Thymus (tissue), 11 donors: ENCODE measurements around the gene SOBP. TPM values are rescaled to one million over a fixed set of nuclear protein-coding genes. Genes with fewer than 3 reads are reported as not detected.

ENCODE experiments used
- DNase-seq, 9 donors: peaks; one replicate each; pipeline ENCODE4 v3.0.0-alpha.2; 2013; ENCODE audit warnings: low spot score in 9 of 9, low read depth in 6 of 9, missing footprints in 1 of 9
- H3K27ac ChIP-seq, 2 donors: one replicate each; pipeline ENCODE4 v1.5.1; 2013; ENCODE audit warnings: control low read depth in 1 of 2, low read depth in 1 of 2, low read length in 1 of 2, mild to moderate bottlenecking in 1 of 2, moderate library complexity in 1 of 2
- H3K27me3 ChIP-seq, 2 donors: one replicate each; pipeline ENCODE4 v1.5.1; 2013; ENCODE audit warnings: low read length in 1 of 2; ENCODE audit not compliant: control insufficient read depth in 2 of 2, insufficient read depth in 1 of 2
- H3K36me3 ChIP-seq, 2 donors: one replicate each; pipeline ENCODE4 v1.5.1; 2013; ENCODE audit warnings: low read length in 1 of 2, mild to moderate bottlenecking in 1 of 2, moderate library complexity in 1 of 2; ENCODE audit not compliant: control insufficient read depth in 2 of 2, insufficient read depth in 2 of 2
- H3K4me1 ChIP-seq, 2 donors: one replicate each; pipeline ENCODE4 v1.5.1; 2013; ENCODE audit warnings: low read length in 2 of 2; ENCODE audit not compliant: control insufficient read depth in 2 of 2, insufficient read depth in 2 of 2
- H3K4me3 ChIP-seq, 2 donors: one replicate each; pipeline ENCODE4 v1.5.1; 2013; ENCODE audit warnings: low read length in 2 of 2, control low read depth in 1 of 2, mild to moderate bottlenecking in 1 of 2
- H3K9me3 ChIP-seq, 2 donors: one replicate each; pipeline ENCODE4 v1.5.1; 2013; ENCODE audit warnings: low read length in 1 of 2, mild to moderate bottlenecking in 1 of 2; ENCODE audit not compliant: control insufficient read depth in 2 of 2, insufficient read depth in 1 of 2
- WGBS: extraction: QIAGEN DNeasy Blood & Tissue Kit; methylation state at CpG from one replicate; pipeline ENCODE4 v1.1.7; 2013; 5-methylcytosine and 5-hydroxymethylcytosine counted together
- polyA plus RNA-seq: library from polyadenylated mRNA; stranded (reverse); fragments of 200-250 nt; gene quantifications from one replicate; pipeline ENCODE4 v1.2.3, GENCODE V29; 2013
- total RNA-seq: library from RNA; stranded (reverse); fragments of 120-200 nt; gene quantifications from one replicate; pipeline ENCODE4 v1.2.4, GENCODE V29; 2013
- donor health status: healthy.

SOBP gene
- total and polyA plus RNA-seq, 2 donors = 4.1 to 4.2 TPM

GRCh38 chr6:107495196-107495643, 5.3 kb downstream of the SOBP start:
- H3K4me1 ChIP-seq = peaks cover 0 to 6% of the 10 kb centered on the region in 2 donors

GRCh38 chr6:107495971-107496370, 6.1 kb downstream of the SOBP start:
- WGBS = 88% methylated on average over 2 of the region's 2 CpGs
- Histone ChIP-seq H3K9me3 (no peaks in the 10 kb centered on the region), H3K4me3 (no peak overlapping the region), H3K27me3 (peaks cover 32 to 57% of the 10 kb centered on the region in 2 donors), H3K4me1 (no peaks in the 10 kb centered on the region), H3K36me3 (no peaks in the 10 kb centered on the region), H3K27ac (no peak overlapping the region)
- no peak for DNase-seq

More at GRCh38 chr6:107495196-107495643, 5.3 kb downstream of the SOBP start:
- H3K27ac ChIP-seq = peak overlapping the region in 1 of 2 donors; percentile 53
- 10% methylated on average over 7 of the region's 7 CpGs for WGBS
- H3K4me3 ChIP-seq = no peak overlapping the region
- peaks cover 39 to 65% of the 10 kb centered on the region in 2 donors for H3K27me3 ChIP-seq
- DNase-seq = no peak
- no peaks in the 10 kb centered on the region for H3K36me3 ChIP-seq
- H3K9me3 ChIP-seq = no peaks in the 10 kb centered on the region

GRCh38 chr6:107496892-107497684, 7.2 kb downstream of the SOBP start:
- H3K36me3 ChIP-seq = no peaks in the 10 kb centered on the region
- H3K27me3 ChIP-seq = peaks cover 21 to 46% of the 10 kb centered on the region in 2 donors
- no peaks in the 10 kb centered on the region for H3K4me1 ChIP-seq
- 95% methylated on average over 1 of the region's 1 CpG for WGBS
- no peak overlapping the region for H3K4me3 ChIP-seq
- H3K27ac ChIP-seq = no peak overlapping the region
- no peak for DNase-seq
- no peaks in the 10 kb centered on the region for H3K9me3 ChIP-seq

GRCh38 chr6:107504270-107505026, 14.5 kb downstream of the SOBP start:
- WGBS = 75% methylated on average over 4 of the region's 4 CpGs
- Histone ChIP-seq H3K36me3 (no peaks in the 10 kb centered on the region), H3K9me3 (no peaks in the 10 kb centered on the region), H3K27ac (no peak overlapping the region), H3K4me3 (no peak overlapping the region), H3K27me3 (peaks cover 0 to 8% of the 10 kb centered on the region in 2 donors), H3K4me1 (no peaks in the 10 kb centered on the region)
- DNase-seq = no peak

- Histone ChIP-seq H3K27ac (no peak overlapping the region), H3K4me1 (no peaks in the 10 kb centered on the region), H3K27me3 (peaks cover 0 to 8% of the 10 kb centered on the region in 2 donors), H3K36me3 (no peaks in the 10 kb centered on the region), H3K4me3 (no peak overlapping the region), H3K9me3 (no peaks in the 10 kb centered on the region)
- WGBS = 97% methylated on average over 1 of the region's 1 CpG
- no peak for DNase-seq
Measured at GRCh38 chr6:107506145-107506544, 16.2 kb downstream of the SOBP start.

- DNase-seq = no peak
- Histone ChIP-seq H3K4me1 (no peaks in the 10 kb centered on the region), H3K4me3 (no peak overlapping the region), H3K9me3 (no peaks in the 10 kb centered on the region), H3K27ac (no peak overlapping the region), H3K36me3 (no peaks in the 10 kb centered on the region), H3K27me3 (no peaks in the 10 kb centered on the region)
- 79% methylated on average over 3 of the region's 3 CpGs for WGBS
Measured at GRCh38 chr6:107509506-107509905, 19.6 kb downstream of the SOBP start.

- no peaks in the 10 kb centered on the region for H3K9me3 ChIP-seq
- no peaks in the 10 kb centered on the region for H3K27me3 ChIP-seq
- no peak for DNase-seq
- H3K4me3 ChIP-seq = no peak overlapping the region
- no peaks in the 10 kb centered on the region for H3K4me1 ChIP-seq
- H3K27ac ChIP-seq = peak overlapping the region in 1 of 2 donors; percentile 31
- 88% methylated on average over 2 of the region's 2 CpGs for WGBS
- H3K36me3 ChIP-seq = no peaks in the 10 kb centered on the region
Measured at GRCh38 chr6:107510108-107510507, 20.2 kb downstream of the SOBP start.

DNA sequence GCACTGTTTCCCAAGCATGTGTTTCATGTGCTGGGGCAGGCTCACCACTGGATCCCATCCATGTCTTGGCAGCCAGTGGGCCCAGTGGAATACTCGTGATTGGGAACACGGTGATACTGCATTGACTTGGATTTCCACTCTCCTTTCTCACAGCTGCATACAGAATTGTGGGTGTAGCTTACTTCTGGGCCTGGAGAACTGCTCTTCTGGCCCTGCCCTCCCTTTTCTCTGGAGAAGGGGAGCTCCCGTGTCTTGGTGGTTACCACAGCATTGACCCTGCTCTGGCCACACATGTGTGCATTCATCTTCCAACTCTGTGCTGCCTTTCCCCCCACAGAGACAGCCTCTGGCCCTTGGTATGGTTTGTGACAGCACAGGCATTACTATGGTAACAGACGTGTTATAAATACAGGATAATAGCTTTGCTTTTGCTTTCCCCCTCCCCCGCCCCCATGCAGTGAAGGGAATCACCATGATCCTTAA, 21.6 kb downstream of the SOBP start:
- Histone ChIP-seq H3K4me3 (no peak overlapping the region), H3K27me3 (no peaks in the 10 kb centered on the region), H3K36me3 (no peaks in the 10 kb centered on the region), H3K9me3 (peaks cover 0 to 4% of the 10 kb centered on the region in 2 donors), H3K4me1 (no peaks in the 10 kb centered on the region), H3K27ac (no peak overlapping the region)
- 95% methylated on average over 5 of the region's 5 CpGs for WGBS
- no peak for DNase-seq

GRCh38 chr6:107513214-107513613, 23.3 kb downstream of the SOBP start:
- H3K36me3 ChIP-seq = no peaks in the 10 kb centered on the region
- H3K4me1 ChIP-seq = no peaks in the 10 kb centered on the region
- peaks cover 0 to 4% of the 10 kb centered on the region in 2 donors for H3K9me3 ChIP-seq
- H3K4me3 ChIP-seq = no peak overlapping the region
- no peak for DNase-seq
- no peak overlapping the region for H3K27ac ChIP-seq
- no peaks in the 10 kb centered on the region for H3K27me3 ChIP-seq
- 98% methylated on average over 2 of the region's 2 CpGs for WGBS
